ENCODE measurements around the gene CSNK2B.

CSNK2B gene

GRCh38 chr6:31639043-31639442 lies 26.8 kb upstream of the CSNK2B start:
- no peak overlapping the region for H3K4me3 ChIP-seq (replicated peaks; ENCODE audit: low read depth, low read length)
- no peak for TF ChIP-seq CTCF (IDR thresholded peaks at IDR 0.05; ENCODE audit: low read length, missing control alignments)
- DNase-seq (ENCODE audit: low read depth) = no peak

GRCh38 chr6:31639449-31639861 lies 26.4 kb upstream of the CSNK2B start:
- H3K4me3 ChIP-seq (replicated peaks; ENCODE audit: low read depth, low read length) = no peak overlapping the region
- DNase-seq (ENCODE audit: low read depth) = no peak
- no peak for TF ChIP-seq CTCF (IDR thresholded peaks at IDR 0.05; ENCODE audit: low read length, missing control alignments)

- DNase-seq (ENCODE audit: low read depth) = no peak
- no peak for TF ChIP-seq CTCF (IDR thresholded peaks at IDR 0.05; ENCODE audit: low read length, missing control alignments)
- no peak overlapping the region for H3K4me3 ChIP-seq (replicated peaks; ENCODE audit: low read depth, low read length)
Measured at GRCh38 chr6:31640612-31641011, 25.3 kb upstream of the CSNK2B start.

GRCh38 chr6:31641370-31641769 lies 24.5 kb upstream of the CSNK2B start:
- no peak overlapping the region for H3K4me3 ChIP-seq (replicated peaks; ENCODE audit: low read depth, low read length)
- TF ChIP-seq CTCF (IDR thresholded peaks at IDR 0.05; ENCODE audit: low read length, missing control alignments) = no peak
- no peak for DNase-seq (ENCODE audit: low read depth)

- DNase-seq (ENCODE audit: low read depth) = no peak
- TF ChIP-seq CTCF (IDR thresholded peaks at IDR 0.05; ENCODE audit: low read length, missing control alignments) = no peak
- no peak overlapping the region for H3K4me3 ChIP-seq (replicated peaks; ENCODE audit: low read depth, low read length)
Measured at GRCh38 chr6:31642798-31643570, 22.9 kb upstream of the CSNK2B start.

GRCh38 chr6:31643818-31644454 lies 21.9 kb upstream of the CSNK2B start:
- TF ChIP-seq CTCF (IDR thresholded peaks at IDR 0.05; ENCODE audit: low read length, missing control alignments) = no peak
- no peak for DNase-seq (ENCODE audit: low read depth)
- no peak overlapping the region for H3K4me3 ChIP-seq (replicated peaks; ENCODE audit: low read depth, low read length)
